22Rv1 (cell line): ENCODE data around the gene BAG2.

Experiments used
- H3K27ac ChIP-seq: fragments of 450-650 bp; 2 replicates; pipeline ENCODE4 v1.5.1; 2017
- CTCF ChIP-seq: fragments of 450-650 bp; IDR thresholded peaks from 2 replicates; pipeline ENCODE4 v1.5.1; 2017; ENCODE audit warnings: mild to moderate bottlenecking
- ZFX ChIP-seq: fragments of 450-650 bp; IDR thresholded peaks from 2 replicates; pipeline ENCODE4 v1.6.1; 2017; ENCODE audit warnings: antibody characterized with exemption, borderline replicate concordance

The BAG2 gene

GRCh38 chr6:57159127-57159526 is 13.0 kb upstream of the BAG2 start:
- TF ChIP-seq ZFX: no peak
- no peak overlapping the region for H3K27ac ChIP-seq

GRCh38 chr6:57162028-57162427 is 10.1 kb upstream of the BAG2 start:
- no peak for TF ChIP-seq ZFX
- TF ChIP-seq CTCF: no peak

GRCh38 chr6:57162516-57162915 is 9.6 kb upstream of the BAG2 start:
- TF ChIP-seq ZFX: no peak
- no peak for TF ChIP-seq CTCF
- no peak overlapping the region for H3K27ac ChIP-seq

More at GRCh38 chr6:57162028-57162427, 10.1 kb upstream of the BAG2 start:
- no peak overlapping the region for H3K27ac ChIP-seq

- no peak overlapping the region for H3K27ac ChIP-seq
- no peak for TF ChIP-seq CTCF
- TF ChIP-seq ZFX: no peak
These were observed 8.2 kb upstream of the BAG2 start for GRCh38 chr6:57163956-57164355.

GRCh38 chr6:57165080-57165479 is 7.0 kb upstream of the BAG2 start:
- H3K27ac ChIP-seq: no peak overlapping the region
- no peak for TF ChIP-seq CTCF
- TF ChIP-seq ZFX: no peak

- peak overlapping the region; percentile 34 for H3K27ac ChIP-seq
- TF ChIP-seq ZFX (no peak), CTCF (no peak)
These were observed 1.1 kb downstream of the BAG2 start for GRCh38 chr6:57173056-57173885.

GRCh38 chr6:57173886-57174510 is 1.9 kb downstream of the BAG2 start:
- TF ChIP-seq ZFX (no peak), CTCF (no peak)
- 0 out of 2 replicates have a peak overlapping the region, but pooled peaks have one; percentile 34 for H3K27ac ChIP-seq
